ENCODE measurements around the gene RCBTB1.
"Not testable (repeated sequence)": the region's sequence is repeated elsewhere in the genome, so short reads cannot be mapped to it uniquely, and the experiment has no call there.

Gene RCBTB1

DNA sequence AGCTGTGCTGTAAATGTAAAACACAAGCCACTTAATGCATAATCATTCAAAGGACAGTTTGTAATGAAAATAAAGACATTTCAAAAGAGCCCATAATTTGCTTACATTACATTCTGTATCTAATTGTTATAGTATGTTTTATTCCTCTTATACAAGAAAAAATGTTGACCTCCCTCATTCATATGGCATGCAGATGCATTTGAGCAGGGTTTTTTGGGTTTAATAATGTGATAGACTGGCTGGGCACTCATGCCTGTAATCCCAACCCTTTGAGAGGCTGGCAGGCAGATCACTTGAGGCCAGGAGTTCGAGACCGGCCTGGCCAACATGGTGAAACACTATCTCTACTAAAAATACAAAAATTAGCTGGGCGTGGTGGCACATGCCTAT, 31.3 kb upstream of the RCBTB1 start:
- DNase-seq (ENCODE audit: extremely low spot score): no peak
- no peak for TF ChIP-seq FOXK2 (IDR thresholded peaks at IDR 0.05)
- no peak for TF ChIP-seq BHLHE40 (IDR thresholded peaks at IDR 0.05; ENCODE audit: borderline replicate concordance)
- no peak for TF ChIP-seq FOXA1 (IDR thresholded peaks at IDR 0.05)
- TF ChIP-seq HDGF (IDR thresholded peaks at IDR 0.05; ENCODE audit: borderline replicate concordance): no peak
- TF ChIP-seq SP1 (IDR thresholded peaks at IDR 0.05): no peak
- TF ChIP-seq ARNT (IDR thresholded peaks at IDR 0.05): no peak
- no peak for TF ChIP-seq L3MBTL2 (conservative IDR thresholded peaks at IDR 0.05)
- TF ChIP-seq, protein P1, sequence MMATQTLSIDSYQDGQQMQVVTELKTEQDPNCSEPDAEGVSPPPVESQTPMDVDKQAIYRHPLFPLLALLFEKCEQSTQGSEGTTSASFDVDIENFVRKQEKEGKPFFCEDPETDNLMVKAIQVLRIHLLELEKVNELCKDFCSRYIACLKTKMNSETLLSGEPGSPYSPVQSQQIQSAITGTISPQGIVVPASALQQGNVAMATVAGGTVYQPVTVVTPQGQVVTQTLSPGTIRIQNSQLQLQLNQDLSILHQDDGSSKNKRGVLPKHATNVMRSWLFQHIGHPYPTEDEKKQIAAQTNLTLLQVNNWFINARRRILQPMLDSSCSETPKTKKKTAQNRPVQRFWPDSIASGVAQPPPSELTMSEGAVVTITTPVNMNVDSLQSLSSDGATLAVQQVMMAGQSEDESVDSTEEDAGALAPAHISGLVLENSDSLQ (IDR thresholded peaks at IDR 0.05): no peak
- TF ChIP-seq LEF1 (IDR thresholded peaks at IDR 0.05; ENCODE audit: borderline replicate concordance): no peak
- TF ChIP-seq NFRKB (IDR thresholded peaks at IDR 0.05): no peak
- TF ChIP-seq FOXM1 (IDR thresholded peaks at IDR 0.05; ENCODE audit: borderline replicate concordance): no peak
- no peak for TF ChIP-seq CTBP1 (IDR thresholded peaks at IDR 0.05; ENCODE audit: borderline replicate concordance)
- TF ChIP-seq SUZ12 (IDR thresholded peaks at IDR 0.05): no peak
- TF ChIP-seq ELF4 (IDR thresholded peaks at IDR 0.05): no peak
- TF ChIP-seq TARDBP (IDR thresholded peaks at IDR 0.05): no peak
- no peak for TF ChIP-seq ZNF384 (IDR thresholded peaks at IDR 0.05)
- CTCF ChIA-PET: no interaction called here
- POLR2A ChIA-PET: no interaction called here

DNA sequence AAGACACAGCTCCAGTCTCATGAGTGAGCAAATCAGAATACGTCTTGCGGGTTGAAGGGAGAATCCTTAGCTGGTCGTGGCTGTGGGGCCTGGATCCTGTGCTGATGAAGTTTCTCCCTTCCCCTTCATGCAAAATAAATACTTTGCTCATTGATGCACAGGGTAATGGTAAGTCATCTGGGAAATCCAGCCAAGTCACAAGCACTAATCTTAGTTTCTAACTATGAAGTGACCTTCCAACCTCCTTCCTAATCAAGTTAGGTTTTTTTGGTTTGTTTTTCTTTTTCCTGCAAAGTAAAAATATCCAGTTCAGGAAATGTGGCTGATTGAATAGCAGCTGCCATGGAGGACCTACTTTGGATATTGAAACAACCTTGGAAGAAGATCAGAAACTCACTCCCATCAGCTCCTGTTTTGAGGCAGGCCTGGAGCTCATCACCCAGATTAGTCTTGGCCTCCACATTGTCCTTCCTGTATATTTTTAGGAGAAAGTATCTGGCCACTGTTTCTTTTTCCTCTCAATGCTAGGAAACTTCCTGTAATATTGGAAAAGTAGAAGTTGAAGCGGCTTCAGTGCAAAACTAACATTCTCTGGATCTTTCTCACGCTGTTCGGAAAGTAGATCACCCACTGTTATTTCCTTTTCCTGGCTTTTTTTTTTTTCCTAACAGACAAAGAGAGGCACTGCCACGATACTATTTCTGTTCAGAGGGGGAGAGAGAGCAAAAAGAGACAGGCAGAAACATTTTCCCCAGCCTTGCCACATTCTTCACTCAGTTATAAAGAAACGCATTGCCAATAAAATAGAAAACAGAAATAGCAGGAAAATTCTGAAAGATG, 30.7 kb upstream of the RCBTB1 start:
- POLR2A ChIA-PET: no interaction called here
- CTCF ChIA-PET: no interaction called here
- TF ChIP-seq L3MBTL2 (conservative IDR thresholded peaks at IDR 0.05) (no peak), ARNT (IDR thresholded peaks at IDR 0.05) (no peak), FOXM1 (IDR thresholded peaks at IDR 0.05; ENCODE audit: borderline replicate concordance) (no peak), ELF4 (IDR thresholded peaks at IDR 0.05) (no peak)

DNA sequence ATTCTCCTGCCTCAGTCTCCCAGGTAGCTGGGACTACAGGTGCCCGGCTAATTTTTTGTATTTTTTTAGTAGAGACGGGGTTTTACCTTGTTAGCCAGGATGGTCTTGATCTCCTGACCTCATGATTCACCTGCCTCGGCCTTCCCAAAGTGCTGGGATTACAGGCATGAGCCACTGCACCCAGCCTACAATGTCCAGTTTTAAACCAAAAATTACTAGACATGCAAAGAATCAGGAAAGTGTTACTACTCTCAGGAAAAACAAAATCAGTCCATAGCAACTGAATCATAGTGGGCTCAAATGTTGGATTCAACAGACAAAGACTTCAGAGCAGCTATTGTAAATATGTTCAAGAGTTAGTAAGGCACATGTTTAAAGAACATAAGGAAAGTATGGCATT, 26.7 kb upstream of the RCBTB1 start:
- POLR2A ChIA-PET; CTCF ChIA-PET; DNase-seq (ENCODE audit: extremely low spot score): not testable (repeated sequence)

More for the DNA sequence above, 30.7 kb upstream of the RCBTB1 start:
- no peak for DNase-seq (ENCODE audit: extremely low spot score)

DNA sequence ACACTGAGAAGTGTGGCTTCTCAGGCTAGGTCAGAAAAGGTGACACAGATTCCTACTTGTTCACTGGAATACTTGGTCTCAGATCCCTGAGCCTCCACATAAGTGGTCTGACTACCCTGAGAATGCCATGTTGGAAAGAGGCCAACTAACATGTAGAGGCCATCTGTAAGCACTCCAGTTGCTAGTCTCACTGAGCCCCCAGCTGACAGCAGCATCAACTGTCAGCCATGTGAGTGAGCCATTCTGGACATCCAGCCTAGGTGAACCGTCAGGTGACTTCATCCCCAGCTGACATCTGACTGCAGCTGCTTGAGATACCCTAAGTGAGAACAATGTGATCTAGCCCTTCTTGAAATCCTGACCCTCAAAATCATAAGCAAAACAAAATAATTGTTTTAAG, 24.8 kb upstream of the RCBTB1 start:
- TF ChIP-seq TARDBP (IDR thresholded peaks at IDR 0.05) (no peak), ZNF384 (IDR thresholded peaks at IDR 0.05) (no peak), LEF1 (IDR thresholded peaks at IDR 0.05; ENCODE audit: borderline replicate concordance) (no peak), SP1 (IDR thresholded peaks at IDR 0.05) (no peak), FOXM1 (IDR thresholded peaks at IDR 0.05; ENCODE audit: borderline replicate concordance) (no peak), SUZ12 (IDR thresholded peaks at IDR 0.05) (no peak), FOXA1 (IDR thresholded peaks at IDR 0.05) (no peak), L3MBTL2 (conservative IDR thresholded peaks at IDR 0.05) (no peak), HDGF (IDR thresholded peaks at IDR 0.05; ENCODE audit: borderline replicate concordance) (no peak), ARNT (IDR thresholded peaks at IDR 0.05) (no peak), BHLHE40 (IDR thresholded peaks at IDR 0.05; ENCODE audit: borderline replicate concordance) (no peak), FOXK2 (IDR thresholded peaks at IDR 0.05) (no peak), NFRKB (IDR thresholded peaks at IDR 0.05) (no peak), CTBP1 (IDR thresholded peaks at IDR 0.05; ENCODE audit: borderline replicate concordance) (no peak), ELF4 (IDR thresholded peaks at IDR 0.05) (no peak)
- TF ChIP-seq, protein P1 (IDR thresholded peaks at IDR 0.05): no peak
- POLR2A ChIA-PET: no interaction called here
- CTCF ChIA-PET: no interaction called here
- no peak for DNase-seq (ENCODE audit: extremely low spot score)

DNA sequence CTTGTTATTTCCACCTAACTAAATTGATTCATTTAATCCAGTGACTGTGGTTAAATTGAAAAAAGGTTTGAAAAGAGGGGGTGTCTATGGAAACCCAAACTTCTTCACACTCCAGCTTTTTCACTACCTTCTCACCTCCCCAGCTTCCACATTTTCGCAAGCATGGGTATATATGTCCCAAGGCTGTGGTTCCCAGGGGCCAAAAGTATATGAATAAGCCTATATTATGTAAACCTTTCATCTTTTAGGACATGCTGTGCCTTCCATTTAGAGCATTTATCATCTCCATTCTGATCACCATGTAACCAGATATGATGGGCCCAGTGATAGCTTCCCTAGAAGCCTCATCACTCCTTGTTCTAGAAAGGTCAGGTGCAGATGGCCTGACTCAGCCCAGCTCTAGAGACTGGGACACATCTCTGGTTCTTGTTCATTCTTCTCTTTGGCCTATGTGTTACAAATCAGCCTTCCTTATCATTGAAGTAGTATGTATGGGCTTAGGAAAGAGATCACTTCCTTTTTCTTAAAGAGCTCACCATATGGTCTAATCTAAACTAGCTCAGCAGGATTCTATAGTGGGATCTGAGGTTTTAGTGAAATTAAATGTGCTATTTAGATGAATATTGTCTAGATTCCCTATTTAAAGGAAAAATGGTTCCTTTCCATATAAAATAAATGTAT, 23.4 kb upstream of the RCBTB1 start:
- no peak for DNase-seq (ENCODE audit: extremely low spot score)
- ChIA-PET POLR2A (no interaction called here), CTCF (interaction anchor here (0.6 kb wide), 1 partner anchor 235 kb away, joined by 3 read pairs; no protein-coding TSS in a partner anchor)
- no peak for TF ChIP-seq ELF4 (IDR thresholded peaks at IDR 0.05)
- TF ChIP-seq, protein P1 (IDR thresholded peaks at IDR 0.05): no peak
- no peak for TF ChIP-seq ZNF384 (IDR thresholded peaks at IDR 0.05)
- TF ChIP-seq BHLHE40 (IDR thresholded peaks at IDR 0.05; ENCODE audit: borderline replicate concordance): no peak
- no peak for TF ChIP-seq LEF1 (IDR thresholded peaks at IDR 0.05; ENCODE audit: borderline replicate concordance)
- TF ChIP-seq HDGF (IDR thresholded peaks at IDR 0.05; ENCODE audit: borderline replicate concordance): no peak
- no peak for TF ChIP-seq FOXK2 (IDR thresholded peaks at IDR 0.05)
- no peak for TF ChIP-seq FOXA1 (IDR thresholded peaks at IDR 0.05)
- no peak for TF ChIP-seq SP1 (IDR thresholded peaks at IDR 0.05)
- no peak for TF ChIP-seq TARDBP (IDR thresholded peaks at IDR 0.05)
- no peak for TF ChIP-seq NFRKB (IDR thresholded peaks at IDR 0.05)
- TF ChIP-seq CTBP1 (IDR thresholded peaks at IDR 0.05; ENCODE audit: borderline replicate concordance): no peak
- no peak for TF ChIP-seq L3MBTL2 (conservative IDR thresholded peaks at IDR 0.05)
- no peak for TF ChIP-seq FOXM1 (IDR thresholded peaks at IDR 0.05; ENCODE audit: borderline replicate concordance)
- no peak for TF ChIP-seq ARNT (IDR thresholded peaks at IDR 0.05)
- no peak for TF ChIP-seq SUZ12 (IDR thresholded peaks at IDR 0.05)

DNA sequence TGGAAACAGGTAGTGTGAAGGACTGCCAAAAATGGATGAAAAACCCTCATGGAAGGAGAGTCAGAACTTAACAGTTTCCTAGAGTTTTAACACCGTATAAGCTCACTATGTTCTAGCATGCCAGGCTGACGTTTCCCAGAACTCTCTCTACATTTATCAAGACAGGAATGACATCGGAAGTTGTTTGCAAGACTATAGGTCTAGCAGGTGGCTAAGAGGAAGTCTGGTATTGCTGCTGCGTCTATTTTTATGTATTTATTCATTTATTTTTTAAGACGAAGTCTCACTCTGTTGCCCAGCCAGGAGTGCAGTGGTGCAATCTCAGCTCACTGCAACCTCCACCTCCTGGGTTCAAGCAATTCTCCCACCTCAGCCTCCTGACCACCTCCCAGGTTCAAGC, 22.4 kb upstream of the RCBTB1 start:
- CTCF ChIA-PET: interaction anchor here (0.8 kb wide), 1 partner anchor 327 kb away, joined by 4 read pairs; no protein-coding TSS in a partner anchor
- DNase-seq (ENCODE audit: extremely low spot score): no peak
- TF ChIP-seq HDGF (IDR thresholded peaks at IDR 0.05; ENCODE audit: borderline replicate concordance) (no peak), TARDBP (IDR thresholded peaks at IDR 0.05) (no peak), SUZ12 (IDR thresholded peaks at IDR 0.05) (no peak), FOXA1 (IDR thresholded peaks at IDR 0.05) (no peak), NFRKB (IDR thresholded peaks at IDR 0.05) (no peak), ELF4 (IDR thresholded peaks at IDR 0.05) (no peak), L3MBTL2 (conservative IDR thresholded peaks at IDR 0.05) (no peak), LEF1 (IDR thresholded peaks at IDR 0.05; ENCODE audit: borderline replicate concordance) (no peak), BHLHE40 (IDR thresholded peaks at IDR 0.05; ENCODE audit: borderline replicate concordance) (no peak), SP1 (IDR thresholded peaks at IDR 0.05) (no peak), ZNF384 (IDR thresholded peaks at IDR 0.05) (no peak), FOXM1 (IDR thresholded peaks at IDR 0.05; ENCODE audit: borderline replicate concordance) (no peak), FOXK2 (IDR thresholded peaks at IDR 0.05) (no peak), ARNT (IDR thresholded peaks at IDR 0.05) (no peak), CTBP1 (IDR thresholded peaks at IDR 0.05; ENCODE audit: borderline replicate concordance) (no peak)
- TF ChIP-seq, protein P1 (IDR thresholded peaks at IDR 0.05): no peak
- POLR2A ChIA-PET: no interaction called here
